NCI-H2171 (cell line): ENCODE measurements around the gene NFASC.

Experiments
- DNase-seq: peaks from one replicate; lab custom pipeline; 2025; lab: John Stamatoyannopoulos, UW

Gene NFASC

DNA sequence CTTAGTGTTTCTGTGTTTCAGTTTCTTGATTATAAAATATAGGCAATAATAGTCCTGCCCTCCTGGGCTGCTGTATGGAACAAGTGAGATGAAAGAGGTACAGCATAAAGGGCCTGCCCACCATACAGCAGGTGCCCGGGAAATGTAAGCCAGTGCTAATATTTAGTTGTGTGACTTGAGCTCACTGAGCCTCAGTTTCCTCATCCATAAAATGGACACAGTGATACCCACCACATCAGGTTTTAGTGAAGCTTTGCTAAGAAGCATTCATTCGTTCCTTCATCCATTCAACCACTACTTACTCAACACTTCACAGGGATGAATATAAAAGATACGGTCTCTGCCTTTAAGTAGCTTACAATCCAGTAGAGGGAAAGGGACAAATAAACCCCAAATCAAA is 192.2 kb downstream of the NFASC start:
- no peak for DNase-seq

DNA sequence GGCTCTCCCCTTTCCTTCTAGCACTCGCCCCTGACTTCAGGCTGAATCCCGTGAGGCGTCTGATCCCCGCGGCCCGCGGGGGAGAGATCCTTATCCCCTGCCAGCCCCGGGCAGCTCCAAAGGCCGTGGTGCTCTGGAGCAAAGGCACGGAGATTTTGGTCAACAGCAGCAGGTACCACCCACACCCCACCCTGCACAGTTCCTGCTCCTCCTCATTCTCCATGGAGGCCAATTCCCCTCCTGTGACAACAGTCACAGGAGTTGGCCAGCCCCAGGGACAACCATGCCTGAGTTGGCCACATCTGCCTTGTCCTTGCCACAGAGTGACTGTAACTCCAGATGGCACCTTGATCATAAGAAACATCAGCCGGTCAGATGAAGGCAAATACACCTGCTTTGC is 193.6 kb downstream of the NFASC start:
- no peak for DNase-seq

DNA sequence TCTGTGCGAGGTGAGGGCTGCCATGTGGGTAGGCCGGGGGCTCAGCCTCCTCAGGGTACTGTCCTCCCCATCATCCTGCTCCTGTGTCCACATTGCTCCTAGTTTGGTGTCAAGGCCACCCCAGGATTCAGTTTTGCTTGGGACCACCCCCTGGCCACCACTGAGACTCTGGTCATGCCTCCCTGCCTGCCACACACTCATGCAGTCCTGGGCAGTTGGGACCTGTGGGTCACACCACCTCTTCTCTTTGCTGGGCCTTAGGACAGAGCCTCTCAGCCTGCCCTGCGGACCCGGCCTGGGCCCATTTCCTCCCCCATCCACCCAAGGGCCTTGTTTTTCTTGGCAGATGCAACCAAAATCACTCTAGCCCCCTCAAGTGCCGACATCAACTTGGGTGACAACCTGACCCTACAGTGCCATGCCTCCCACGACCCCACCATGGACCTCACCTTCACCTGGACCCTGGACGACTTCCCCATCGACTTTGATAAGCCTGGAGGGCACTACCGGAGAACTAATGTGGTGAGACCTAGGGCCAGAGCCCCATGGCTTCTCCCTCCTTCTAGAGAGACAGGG is 194.2 kb downstream of the NFASC start:
- no peak for DNase-seq

DNA sequence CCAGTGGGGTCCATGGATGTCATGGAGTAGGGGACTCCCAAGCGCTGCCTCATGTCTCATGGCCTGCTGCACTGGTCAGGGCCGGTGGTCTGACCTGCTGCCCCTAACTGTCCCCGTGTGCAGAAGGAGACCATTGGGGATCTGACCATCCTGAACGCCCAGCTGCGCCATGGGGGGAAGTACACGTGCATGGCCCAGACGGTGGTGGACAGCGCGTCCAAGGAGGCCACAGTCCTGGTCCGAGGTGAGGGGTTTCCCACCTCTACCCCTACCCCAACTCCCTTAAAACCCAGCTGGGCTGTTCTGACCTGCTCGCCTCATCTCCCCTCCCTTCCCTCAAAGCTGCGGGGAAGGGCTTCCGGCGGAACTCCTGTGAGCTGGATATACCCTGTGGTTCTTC is 195.0 kb downstream of the NFASC start:
- no peak for DNase-seq

DNA sequence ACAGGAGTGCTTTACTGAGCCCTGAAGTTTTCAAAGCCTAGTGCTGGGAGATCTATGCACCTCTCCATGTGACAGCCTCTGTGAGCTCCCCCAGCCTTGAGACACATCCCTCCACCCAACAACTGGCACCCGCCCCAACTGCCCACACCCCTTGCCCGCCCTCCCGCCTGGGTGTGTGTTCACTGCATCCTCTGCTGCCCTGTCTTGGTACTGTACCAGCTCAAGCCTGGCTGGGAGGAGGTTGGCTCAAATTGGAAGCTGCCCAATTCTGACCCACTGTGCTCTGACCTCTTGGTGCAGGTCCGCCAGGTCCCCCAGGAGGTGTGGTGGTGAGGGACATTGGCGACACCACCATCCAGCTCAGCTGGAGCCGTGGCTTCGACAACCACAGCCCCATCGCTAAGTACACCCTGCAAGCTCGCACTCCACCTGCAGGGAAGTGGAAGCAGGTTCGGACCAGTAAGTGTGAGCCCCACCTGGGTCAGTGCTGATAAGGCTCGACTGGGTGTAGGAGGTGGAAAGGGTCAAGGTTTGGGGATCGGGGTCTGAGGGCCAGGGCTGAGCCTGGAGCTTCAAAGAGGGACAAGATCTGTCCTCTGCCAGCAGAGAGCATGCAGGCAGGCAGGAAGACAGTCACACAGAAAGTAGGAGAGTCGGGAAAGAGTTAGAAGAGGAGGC is 195.6 kb downstream of the NFASC start:
- DNase-seq = no peak

DNA sequence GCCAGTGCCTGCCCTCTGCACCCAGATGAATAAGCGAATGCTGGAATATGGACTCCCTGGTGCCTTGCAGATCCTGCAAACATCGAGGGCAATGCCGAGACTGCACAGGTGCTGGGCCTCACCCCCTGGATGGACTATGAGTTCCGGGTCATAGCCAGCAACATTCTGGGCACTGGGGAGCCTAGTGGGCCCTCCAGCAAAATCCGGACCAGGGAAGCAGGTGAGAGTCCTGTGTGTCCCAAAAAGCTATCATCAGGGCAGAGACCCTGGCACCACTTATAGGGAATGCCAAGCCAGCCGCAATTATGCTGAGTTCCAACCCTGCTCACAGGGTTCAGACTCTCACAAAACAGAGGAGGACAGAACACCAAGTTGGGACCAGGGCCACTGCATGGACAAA is 196.4 kb downstream of the NFASC start:
- no peak for DNase-seq

DNA sequence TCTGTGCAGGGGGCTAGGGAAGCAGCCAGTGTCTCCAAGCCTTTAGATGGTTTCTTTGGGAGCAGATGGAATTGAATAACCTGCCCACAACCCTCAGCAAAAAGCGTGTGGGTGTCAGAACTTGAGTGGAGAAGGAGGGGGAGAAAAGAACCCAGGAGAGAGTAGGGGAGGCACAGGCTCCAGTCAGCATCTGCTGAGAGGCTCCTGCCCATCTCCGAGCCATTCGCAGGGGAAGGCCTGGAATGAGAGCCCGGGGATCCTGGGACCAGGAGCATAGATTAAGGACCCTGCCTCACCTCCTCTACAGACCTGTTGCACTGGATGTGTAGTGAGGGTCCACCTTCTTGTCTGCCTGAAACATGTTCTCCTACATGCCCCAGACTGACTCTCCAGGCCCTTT is 197.3 kb downstream of the NFASC start:
- DNase-seq = no peak

DNA sequence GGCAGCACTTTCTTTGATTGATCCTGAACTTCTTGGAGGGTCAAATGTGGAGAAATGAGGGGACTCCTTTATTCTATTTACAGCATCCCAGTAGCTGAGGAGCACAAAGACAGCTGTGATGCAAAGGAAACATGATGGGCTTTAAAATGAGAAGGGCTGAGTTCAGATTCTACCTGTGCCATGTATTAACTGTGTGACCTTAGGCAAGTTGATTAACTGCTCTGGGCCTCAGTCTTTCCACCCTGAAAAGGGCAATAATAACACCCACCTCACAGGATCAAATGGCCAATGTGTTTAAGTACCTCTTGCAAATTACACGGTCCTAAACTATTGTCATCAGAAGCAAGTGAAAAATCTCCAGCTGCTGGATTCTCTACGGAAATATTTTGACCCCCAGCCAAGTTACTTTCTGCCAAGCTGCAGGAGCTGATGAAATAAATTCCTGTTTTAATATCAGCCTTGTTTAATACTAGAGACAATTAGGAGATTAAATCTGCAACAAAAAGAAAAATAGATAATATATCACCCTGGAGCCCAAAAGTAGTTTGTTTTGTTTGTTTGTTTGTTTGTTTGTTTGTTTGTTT is 197.9 kb downstream of the NFASC start:
- no peak for DNase-seq

DNA sequence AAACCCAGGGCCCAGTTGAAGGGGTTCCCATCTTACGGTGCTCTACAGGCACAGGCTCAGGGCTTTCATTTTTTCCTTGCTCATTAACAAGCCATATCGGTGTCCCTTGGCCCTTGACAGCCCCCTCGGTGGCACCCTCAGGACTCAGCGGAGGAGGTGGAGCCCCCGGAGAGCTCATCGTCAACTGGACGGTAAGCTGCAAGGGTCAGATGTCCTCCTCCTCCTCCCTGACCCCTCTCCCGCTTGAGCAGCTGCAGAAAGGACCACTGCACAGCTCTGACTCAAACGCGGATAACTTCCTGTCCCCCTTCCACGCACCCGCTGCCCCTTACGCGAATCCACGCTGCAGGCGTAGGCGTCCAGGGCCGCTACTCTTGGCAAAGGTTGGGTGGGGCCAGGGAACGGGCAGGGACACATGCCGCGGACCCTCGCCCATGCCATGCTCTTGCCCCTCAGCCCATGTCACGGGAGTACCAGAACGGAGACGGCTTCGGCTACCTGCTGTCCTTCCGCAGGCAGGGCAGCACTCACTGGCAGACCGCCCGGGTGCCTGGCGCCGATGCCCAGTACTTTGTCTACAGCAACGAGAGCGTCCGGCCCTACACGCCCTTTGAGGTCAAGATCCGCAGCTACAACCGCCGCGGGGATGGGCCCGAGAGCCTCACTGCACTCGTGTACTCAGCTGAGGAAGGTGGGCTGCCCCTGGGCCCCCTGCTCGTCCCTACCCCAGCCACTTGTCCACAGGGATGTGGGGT is 198.9 kb downstream of the NFASC start:
- no peak for DNase-seq

DNA sequence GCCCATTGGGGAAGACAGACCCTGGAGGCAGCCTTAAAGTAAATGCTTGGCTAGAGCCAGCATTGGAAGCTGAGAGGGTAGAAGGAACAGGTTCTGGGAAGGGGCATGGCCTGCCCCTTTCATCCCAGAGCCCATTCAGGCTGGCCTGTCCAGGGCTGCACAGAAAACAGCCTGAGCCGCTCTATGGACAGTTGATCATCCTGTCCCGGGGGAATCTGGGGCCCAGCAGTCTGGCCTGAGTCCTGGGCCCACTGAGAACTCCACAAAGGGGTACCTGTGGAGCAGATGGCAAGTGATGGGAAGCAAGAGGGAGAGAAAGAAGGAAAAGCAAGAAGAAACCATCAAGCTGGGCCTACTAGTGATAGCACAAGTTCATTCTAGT is 200.4 kb downstream of the NFASC start:
- DNase-seq = no peak

DNA sequence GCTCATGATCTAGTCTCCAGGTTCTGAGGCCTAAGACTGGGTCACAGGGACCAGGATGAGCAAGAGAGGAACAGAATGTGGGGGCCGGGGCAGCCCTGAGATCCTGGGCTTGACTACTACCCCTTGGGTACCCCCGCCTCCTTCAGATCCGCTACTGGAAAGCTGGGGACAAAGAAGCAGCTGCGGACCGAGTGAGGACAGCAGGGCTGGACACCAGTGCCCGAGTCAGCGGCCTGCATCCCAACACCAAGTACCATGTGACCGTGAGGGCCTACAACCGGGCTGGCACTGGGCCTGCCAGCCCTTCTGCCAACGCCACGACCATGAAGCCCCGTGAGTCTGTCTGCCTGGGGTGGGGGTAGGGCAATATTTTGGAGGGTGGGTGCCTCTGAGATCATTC is 201.1 kb downstream of the NFASC start:
- no peak for DNase-seq

DNA sequence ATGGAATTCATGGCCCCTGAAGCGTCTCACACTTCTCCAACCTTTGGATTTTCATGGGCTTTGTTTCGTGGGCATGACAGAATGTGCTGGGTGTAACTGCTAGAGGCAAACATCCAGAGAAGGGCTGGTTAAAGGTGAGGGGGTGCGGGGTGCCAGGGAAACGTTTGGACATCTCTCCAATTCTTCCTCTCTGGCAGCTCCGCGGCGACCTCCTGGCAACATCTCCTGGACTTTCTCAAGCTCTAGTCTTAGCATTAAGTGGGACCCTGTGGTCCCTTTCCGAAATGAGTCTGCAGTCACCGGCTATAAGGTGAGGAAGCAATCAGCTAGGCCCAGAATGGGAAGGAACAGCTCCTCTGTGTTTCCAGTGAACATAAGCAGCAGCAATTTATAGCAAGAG is 201.6 kb downstream of the NFASC start:
- DNase-seq = no peak
